H1 (cell line): Measurements from ENCODE around the gene PPP2R3A. TPM values are rescaled to one million over a fixed set of nuclear protein-coding genes. Genes with fewer than 3 reads are reported as not detected.

Experiments used
- ATF2 ChIP-seq: IDR thresholded peaks from 2 replicates; pipeline ENCODE4 v1.6.1; 2012; ENCODE audit warnings: low read length, inconsistent platforms
- HDAC2 ChIP-seq, 2 experiments: fragments of 300-600 bp in 1 of 2; sonication (generic) in 1 of 2; IDR thresholded peaks; 2 replicates each; pipeline ENCODE4 v1.6.1; 2011 to 2012; ENCODE audit warnings: low read depth in 2 of 2, low read length in 2 of 2, mild to moderate bottlenecking in 2 of 2, moderate library complexity in 2 of 2, borderline replicate concordance in 1 of 2, inconsistent platforms in 1 of 2
- polyA plus RNA-seq, 7 experiments: library from polyadenylated mRNA; depleted of rRNA in 3 of 7; stranded (reverse) in 5 of 7; unstranded in 2 of 7; fragments of >200 nt in 5 of 7; fragments of 200-250 nt in 2 of 7; gene quantifications; 1 replicate in 5 of 7; 2 replicates in 1 of 7; 4 replicates in 1 of 7; pipeline versions ENCODE4 v1.2.1 to v1.2.3, GENCODE V29; 2011 to 2013; ENCODE audit warnings: missing spikeins in 2 of 7, mixed read lengths in 2 of 7
- total RNA-seq: library from RNA; stranded (reverse); fragmentation: NEBNext Ultra II Directional; extraction: Animal tissue kit (Norgen Biotek cat#: 25700); gene quantifications from 2 replicates; pipeline ENCODE4 v1.2.1, GENCODE V29; 2021

Gene PPP2R3A
- total and polyA plus RNA-seq, 2 of the 8 experiments (the other 6 are each of a cell fraction or from before 2014, with no cell fraction given) = 4.1 to 15.2 TPM

- TF ChIP-seq HDAC2 (IDR thresholded peaks at IDR 0.05; ENCODE audit: borderline replicate concordance in 1 of 2, low read depth in 2 of 2, low read length in 2 of 2) (no peak), ATF2 (no peak)
Observed at GRCh38 chr3:135970506-135971116, 5.1 kb downstream of the PPP2R3A start (continued).
